ENCODE measurements around the gene ABCF2. TPM values are rescaled to one million over a fixed set of nuclear protein-coding genes. Genes with fewer than 3 reads are reported as not detected.

ABCF2 gene
- total and polyA plus RNA-seq, 4 donors: 6.3 to 15.6 (median 10.5) TPM

DNA sequence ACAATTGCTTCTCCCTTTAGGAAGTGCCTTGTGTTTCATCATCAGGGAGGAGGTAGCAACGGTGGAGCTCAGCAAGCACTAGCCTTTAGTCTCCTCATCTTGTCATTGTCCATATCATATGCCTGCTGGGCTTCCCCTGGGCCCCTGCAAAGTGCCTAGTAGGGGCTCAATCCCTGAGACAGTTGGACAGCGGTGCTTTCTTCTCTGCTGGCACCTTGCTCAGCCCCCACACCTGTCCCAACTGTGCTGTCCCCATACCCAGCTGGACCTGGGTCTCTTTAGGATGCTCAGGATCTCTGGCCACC, 16.0 kb upstream of the ABCF2 start (continued):
- TF ChIP-seq, protein P1, sequence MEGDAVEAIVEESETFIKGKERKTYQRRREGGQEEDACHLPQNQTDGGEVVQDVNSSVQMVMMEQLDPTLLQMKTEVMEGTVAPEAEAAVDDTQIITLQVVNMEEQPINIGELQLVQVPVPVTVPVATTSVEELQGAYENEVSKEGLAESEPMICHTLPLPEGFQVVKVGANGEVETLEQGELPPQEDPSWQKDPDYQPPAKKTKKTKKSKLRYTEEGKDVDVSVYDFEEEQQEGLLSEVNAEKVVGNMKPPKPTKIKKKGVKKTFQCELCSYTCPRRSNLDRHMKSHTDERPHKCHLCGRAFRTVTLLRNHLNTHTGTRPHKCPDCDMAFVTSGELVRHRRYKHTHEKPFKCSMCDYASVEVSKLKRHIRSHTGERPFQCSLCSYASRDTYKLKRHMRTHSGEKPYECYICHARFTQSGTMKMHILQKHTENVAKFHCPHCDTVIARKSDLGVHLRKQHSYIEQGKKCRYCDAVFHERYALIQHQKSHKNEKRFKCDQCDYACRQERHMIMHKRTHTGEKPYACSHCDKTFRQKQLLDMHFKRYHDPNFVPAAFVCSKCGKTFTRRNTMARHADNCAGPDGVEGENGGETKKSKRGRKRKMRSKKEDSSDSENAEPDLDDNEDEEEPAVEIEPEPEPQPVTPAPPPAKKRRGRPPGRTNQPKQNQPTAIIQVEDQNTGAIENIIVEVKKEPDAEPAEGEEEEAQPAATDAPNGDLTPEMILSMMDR (IDR thresholded peaks at IDR 0.05; ENCODE audit: low read depth, low read length, missing input control): no peak
- no peak for TF ChIP-seq FOXA2 (IDR thresholded peaks at IDR 0.05)

DNA sequence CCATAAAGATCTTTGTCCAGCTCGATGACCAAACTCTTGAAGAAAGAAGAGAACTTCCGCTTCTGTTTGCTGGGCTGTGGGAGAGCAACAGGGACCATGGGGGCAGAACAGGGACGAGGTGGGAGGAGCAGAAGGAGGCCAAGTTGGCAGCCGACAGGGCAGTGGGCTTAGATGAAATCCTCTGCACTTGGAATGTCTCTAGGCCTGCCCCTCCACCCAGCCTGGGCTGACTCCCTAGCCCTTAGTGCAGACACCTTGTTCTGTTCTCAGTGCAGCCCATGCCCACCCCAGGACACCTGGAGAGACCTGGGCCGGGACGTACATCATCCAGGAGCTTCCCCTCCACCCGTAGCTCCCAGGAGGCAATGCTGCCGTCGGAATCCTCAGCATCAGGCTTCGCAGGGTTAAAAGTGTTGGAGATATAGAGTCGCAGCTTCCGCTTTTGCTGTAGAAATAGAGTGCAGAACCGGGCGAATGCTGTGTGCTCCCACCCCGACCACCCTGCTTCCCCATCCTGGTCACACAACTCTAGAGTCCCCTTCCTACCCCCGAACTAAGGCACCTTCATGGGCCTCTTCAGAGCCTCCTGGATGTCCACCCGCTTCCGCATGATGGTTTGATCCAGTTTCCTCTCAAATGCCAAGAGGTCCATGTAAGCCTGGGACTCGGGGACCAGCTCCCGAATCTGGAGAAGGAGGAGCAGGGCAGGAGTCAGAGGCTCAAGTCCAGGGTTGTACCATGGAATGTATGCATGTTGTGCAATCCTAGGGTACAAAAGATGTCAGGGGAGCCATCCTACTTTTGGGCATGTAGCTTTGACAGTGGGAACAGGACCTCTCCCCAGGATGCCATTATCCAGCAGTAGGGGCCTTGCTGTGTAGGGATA, 15.4 kb upstream of the ABCF2 start:
- TF ChIP-seq RXRA (IDR thresholded peaks at IDR 0.05) (no peak), GABPA (IDR thresholded peaks at IDR 0.05 in 1 of 2, conservative IDR thresholded peaks at IDR 0.05 in 1 of 2) (no peak), YY1 (IDR thresholded peaks at IDR 0.05) (no peak), TAF1 (conservative IDR thresholded peaks at IDR 0.05) (no peak), HNF4A (conservative IDR thresholded peaks at IDR 0.05) (no peak), FOXA2 (IDR thresholded peaks at IDR 0.05) (no peak), RAD21 (IDR thresholded peaks at IDR 0.05) (no peak), FOXA1 (IDR thresholded peaks at IDR 0.05) (no peak), JUND (IDR thresholded peaks at IDR 0.05) (no peak)
- TF ChIP-seq, protein P2, sequence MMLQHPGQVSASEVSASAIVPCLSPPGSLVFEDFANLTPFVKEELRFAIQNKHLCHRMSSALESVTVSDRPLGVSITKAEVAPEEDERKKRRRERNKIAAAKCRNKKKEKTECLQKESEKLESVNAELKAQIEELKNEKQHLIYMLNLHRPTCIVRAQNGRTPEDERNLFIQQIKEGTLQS (IDR thresholded peaks at IDR 0.05): no peak
- TF ChIP-seq, protein P3, sequence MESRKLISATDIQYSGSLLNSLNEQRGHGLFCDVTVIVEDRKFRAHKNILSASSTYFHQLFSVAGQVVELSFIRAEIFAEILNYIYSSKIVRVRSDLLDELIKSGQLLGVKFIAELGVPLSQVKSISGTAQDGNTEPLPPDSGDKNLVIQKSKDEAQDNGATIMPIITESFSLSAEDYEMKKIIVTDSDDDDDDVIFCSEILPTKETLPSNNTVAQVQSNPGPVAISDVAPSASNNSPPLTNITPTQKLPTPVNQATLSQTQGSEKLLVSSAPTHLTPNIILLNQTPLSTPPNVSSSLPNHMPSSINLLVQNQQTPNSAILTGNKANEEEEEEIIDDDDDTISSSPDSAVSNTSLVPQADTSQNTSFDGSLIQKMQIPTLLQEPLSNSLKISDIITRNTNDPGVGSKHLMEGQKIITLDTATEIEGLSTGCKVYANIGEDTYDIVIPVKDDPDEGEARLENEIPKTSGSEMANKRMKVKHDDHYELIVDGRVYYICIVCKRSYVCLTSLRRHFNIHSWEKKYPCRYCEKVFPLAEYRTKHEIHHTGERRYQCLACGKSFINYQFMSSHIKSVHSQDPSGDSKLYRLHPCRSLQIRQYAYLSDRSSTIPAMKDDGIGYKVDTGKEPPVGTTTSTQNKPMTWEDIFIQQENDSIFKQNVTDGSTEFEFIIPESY (IDR thresholded peaks at IDR 0.05): no peak
- TF ChIP-seq, protein P4, sequence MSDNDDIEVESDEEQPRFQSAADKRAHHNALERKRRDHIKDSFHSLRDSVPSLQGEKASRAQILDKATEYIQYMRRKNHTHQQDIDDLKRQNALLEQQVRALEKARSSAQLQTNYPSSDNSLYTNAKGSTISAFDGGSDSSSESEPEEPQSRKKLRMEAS (IDR thresholded peaks at IDR 0.05): no peak
- TF ChIP-seq, protein P5, sequence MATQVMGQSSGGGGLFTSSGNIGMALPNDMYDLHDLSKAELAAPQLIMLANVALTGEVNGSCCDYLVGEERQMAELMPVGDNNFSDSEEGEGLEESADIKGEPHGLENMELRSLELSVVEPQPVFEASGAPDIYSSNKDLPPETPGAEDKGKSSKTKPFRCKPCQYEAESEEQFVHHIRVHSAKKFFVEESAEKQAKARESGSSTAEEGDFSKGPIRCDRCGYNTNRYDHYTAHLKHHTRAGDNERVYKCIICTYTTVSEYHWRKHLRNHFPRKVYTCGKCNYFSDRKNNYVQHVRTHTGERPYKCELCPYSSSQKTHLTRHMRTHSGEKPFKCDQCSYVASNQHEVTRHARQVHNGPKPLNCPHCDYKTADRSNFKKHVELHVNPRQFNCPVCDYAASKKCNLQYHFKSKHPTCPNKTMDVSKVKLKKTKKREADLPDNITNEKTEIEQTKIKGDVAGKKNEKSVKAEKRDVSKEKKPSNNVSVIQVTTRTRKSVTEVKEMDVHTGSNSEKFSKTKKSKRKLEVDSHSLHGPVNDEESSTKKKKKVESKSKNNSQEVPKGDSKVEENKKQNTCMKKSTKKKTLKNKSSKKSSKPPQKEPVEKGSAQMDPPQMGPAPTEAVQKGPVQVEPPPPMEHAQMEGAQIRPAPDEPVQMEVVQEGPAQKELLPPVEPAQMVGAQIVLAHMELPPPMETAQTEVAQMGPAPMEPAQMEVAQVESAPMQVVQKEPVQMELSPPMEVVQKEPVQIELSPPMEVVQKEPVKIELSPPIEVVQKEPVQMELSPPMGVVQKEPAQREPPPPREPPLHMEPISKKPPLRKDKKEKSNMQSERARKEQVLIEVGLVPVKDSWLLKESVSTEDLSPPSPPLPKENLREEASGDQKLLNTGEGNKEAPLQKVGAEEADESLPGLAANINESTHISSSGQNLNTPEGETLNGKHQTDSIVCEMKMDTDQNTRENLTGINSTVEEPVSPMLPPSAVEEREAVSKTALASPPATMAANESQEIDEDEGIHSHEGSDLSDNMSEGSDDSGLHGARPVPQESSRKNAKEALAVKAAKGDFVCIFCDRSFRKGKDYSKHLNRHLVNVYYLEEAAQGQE (IDR thresholded peaks at IDR 0.05): no peak
- Histone ChIP-seq H3K27ac (ENCODE audit: low read depth in 1 of 2, low read length in 2 of 2) (no peak overlapping the region), H3K9ac (ENCODE audit: low read depth in 1 of 2, low read length in 2 of 2) (no peak overlapping the region), H3K36me3 (ENCODE audit: control insufficient read depth in 4 of 4, insufficient read depth in 3 of 4, low read depth in 1 of 4, low read length in 3 of 4) (peaks cover 0 to 7% (median 5%) of the 10 kb centered on the region in 4 donors), H3K4me1 (ENCODE audit: control insufficient read depth in 4 of 4, insufficient read depth in 4 of 4, low read length in 3 of 4) (peaks cover 0 to 13% (median 6%) of the 10 kb centered on the region in 4 donors), H3K9me3 (ENCODE audit: control insufficient read depth in 4 of 4, low read length in 3 of 4) (no peaks in the 10 kb centered on the region), H3K27me3 (ENCODE audit: control insufficient read depth in 4 of 4, insufficient read depth in 4 of 4, low read length in 3 of 4) (peaks cover 0 to 4% (median 0%) of the 10 kb centered on the region in 4 donors), H3K4me3 (ENCODE audit: low read depth in 1 of 3, low read length in 3 of 3) (no peak overlapping the region)
- 63% methylated on average over 20 of the region's 20 CpGs for WGBS
- DNase-seq (ENCODE audit: low spot score): no peak
